Lower leg skin (tissue), 4 donors: ENCODE measurements around the gene SLC39A7. TPM values are rescaled to one million over a fixed set of nuclear protein-coding genes. Genes with fewer than 3 reads are reported as not detected.

Experiments
- DNase-seq, 2 donors: peaks; one replicate each; pipeline ENCODE4 v3.0.0-alpha.2; 2019; ENCODE audit warnings: low spot score in 2 of 2
- H3K4me3 ChIP-seq: fragments of 200-600 bp; sonication (generic); 2 replicates; pipeline ENCODE4 v1.5.1; 2017; ENCODE audit warnings: mild to moderate bottlenecking, low read depth; ENCODE audit not compliant: poor library complexity, severe bottlenecking
- POLR2A ChIP-seq, 2 donors: fragments of 450-650 bp; IDR thresholded peaks; one replicate each; pipeline ENCODE4 v1.6.1; 2016 to 2017; ENCODE audit warnings: antibody characterized with exemption in 2 of 2, mild to moderate bottlenecking in 1 of 2, moderate library complexity in 1 of 2
- WGBS, 2 donors: methylation state at CpG; one replicate each; pipeline ENCODE4 v1.1.5; 2018; 5-methylcytosine and 5-hydroxymethylcytosine counted together
- intact Hi-C: fragments of 100-400 bp; cut with DNase I; formaldehyde crosslinking; loops from one replicate; pipeline ENCODE4 v1.15.0; 2023; ENCODE audit warnings: low total_unique reads
- total RNA-seq, 4 donors: library from RNA; depleted of rRNA; stranded (reverse); fragments of >200 nt; gene quantifications; one replicate each; pipeline ENCODE4 v1.1.0, GENCODE V29; 2016
- TF ChIP-seq, protein P1 (sequence below), 3 donors: fragments of 450-650 bp; IDR thresholded peaks; one replicate each; pipeline ENCODE4 v1.5.1; 2016; ENCODE audit warnings: antibody characterized with exemption in 3 of 3, mild to moderate bottlenecking in 3 of 3, moderate library complexity in 2 of 3

SLC39A7 gene
- total RNA-seq, 4 donors from 2014 or later = 35.4 to 52.7 (median 39.1) TPM

GRCh38 chr6:33185190-33185589 lies 15.5 kb upstream of the SLC39A7 start:
- intact Hi-C loops = no loop called here
- H3K4me3 ChIP-seq = no peak overlapping the region
- TF ChIP-seq, protein P1, sequence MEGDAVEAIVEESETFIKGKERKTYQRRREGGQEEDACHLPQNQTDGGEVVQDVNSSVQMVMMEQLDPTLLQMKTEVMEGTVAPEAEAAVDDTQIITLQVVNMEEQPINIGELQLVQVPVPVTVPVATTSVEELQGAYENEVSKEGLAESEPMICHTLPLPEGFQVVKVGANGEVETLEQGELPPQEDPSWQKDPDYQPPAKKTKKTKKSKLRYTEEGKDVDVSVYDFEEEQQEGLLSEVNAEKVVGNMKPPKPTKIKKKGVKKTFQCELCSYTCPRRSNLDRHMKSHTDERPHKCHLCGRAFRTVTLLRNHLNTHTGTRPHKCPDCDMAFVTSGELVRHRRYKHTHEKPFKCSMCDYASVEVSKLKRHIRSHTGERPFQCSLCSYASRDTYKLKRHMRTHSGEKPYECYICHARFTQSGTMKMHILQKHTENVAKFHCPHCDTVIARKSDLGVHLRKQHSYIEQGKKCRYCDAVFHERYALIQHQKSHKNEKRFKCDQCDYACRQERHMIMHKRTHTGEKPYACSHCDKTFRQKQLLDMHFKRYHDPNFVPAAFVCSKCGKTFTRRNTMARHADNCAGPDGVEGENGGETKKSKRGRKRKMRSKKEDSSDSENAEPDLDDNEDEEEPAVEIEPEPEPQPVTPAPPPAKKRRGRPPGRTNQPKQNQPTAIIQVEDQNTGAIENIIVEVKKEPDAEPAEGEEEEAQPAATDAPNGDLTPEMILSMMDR (IDR thresholded peaks at IDR 0.05) = no peak
- no peak for TF ChIP-seq POLR2A (IDR thresholded peaks at IDR 0.05)
- 75 to 85% methylated on average over 9 of the region's 9 CpGs for WGBS, 2 donors
- DNase-seq = no peak

DNA sequence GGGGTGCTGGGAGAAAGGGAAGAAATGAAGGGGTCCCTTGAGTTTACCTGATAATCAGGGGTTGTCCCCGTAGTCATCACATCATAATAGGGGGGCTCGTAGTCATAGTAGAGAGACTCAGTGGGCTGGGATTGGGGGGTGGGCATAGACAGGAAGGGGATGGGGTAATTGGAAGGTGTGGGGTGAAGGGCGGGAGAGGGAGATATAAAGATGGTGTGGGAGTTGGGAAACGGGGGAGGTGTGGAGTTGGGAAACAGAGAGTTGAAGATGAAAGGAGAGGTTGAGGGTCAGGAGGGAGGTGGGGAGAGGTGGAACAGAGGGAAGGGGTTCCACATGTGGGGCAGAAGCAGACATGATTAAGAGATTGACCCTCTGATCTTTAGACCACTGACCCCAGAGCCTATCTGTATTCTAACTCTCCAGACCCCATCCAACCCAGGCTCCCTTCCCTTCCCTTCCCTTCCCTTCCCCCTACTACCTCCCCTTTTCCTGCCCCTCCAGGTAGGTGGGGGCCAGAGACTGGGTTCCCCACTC lies 14.9 kb upstream of the SLC39A7 start:
- no peak for DNase-seq
- H3K4me3 ChIP-seq = no peak overlapping the region
- intact Hi-C loops = no loop called here
- WGBS, 2 donors = 79 to 92% methylated on average over 4 of the region's 4 CpGs
- TF ChIP-seq, protein P1 (IDR thresholded peaks at IDR 0.05) = no peak
- TF ChIP-seq POLR2A (IDR thresholded peaks at IDR 0.05) = no peak

DNA sequence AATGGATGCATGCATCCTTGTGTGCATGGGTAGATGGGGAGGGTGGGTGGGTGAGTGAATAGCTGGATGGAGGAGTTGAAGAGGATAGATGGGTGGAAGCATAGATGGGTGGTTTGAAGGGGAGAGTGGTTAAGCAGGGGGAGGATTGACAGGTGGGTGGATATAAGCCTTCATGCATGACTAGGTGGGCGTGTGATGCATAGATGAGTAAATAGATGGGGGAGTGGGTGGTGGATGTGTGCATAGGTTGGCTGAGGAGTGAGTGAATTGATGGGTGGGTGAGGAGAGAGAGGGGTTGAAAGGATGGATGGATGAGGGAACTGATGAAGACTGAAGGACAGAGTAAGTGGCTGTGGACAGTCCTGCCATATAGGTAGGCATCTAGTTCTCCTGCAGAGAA lies 12.9 kb upstream of the SLC39A7 start:
- intact Hi-C loops = no loop called here
- no peak for TF ChIP-seq POLR2A (IDR thresholded peaks at IDR 0.05)
- TF ChIP-seq, protein P1 (IDR thresholded peaks at IDR 0.05) = no peak
- DNase-seq = no peak
- no peak overlapping the region for H3K4me3 ChIP-seq
- 95% methylated on average over 1 of the region's 1 CpG for WGBS, 2 donors

GRCh38 chr6:33189164-33189563 lies 11.5 kb upstream of the SLC39A7 start:
- DNase-seq = no peak
- intact Hi-C loops = no loop called here
- TF ChIP-seq POLR2A (IDR thresholded peaks at IDR 0.05) = no peak
- TF ChIP-seq, protein P1 (IDR thresholded peaks at IDR 0.05) = no peak
- H3K4me3 ChIP-seq = no peak overlapping the region
- WGBS, 2 donors = 80 to 88% methylated on average over 5 to 8 of the region's 8 CpGs

GRCh38 chr6:33189625-33190448 lies 10.8 kb upstream of the SLC39A7 start:
- TF ChIP-seq, protein P1 (IDR thresholded peaks at IDR 0.05) = no peak
- TF ChIP-seq POLR2A (IDR thresholded peaks at IDR 0.05) = no peak
- H3K4me3 ChIP-seq = no peak overlapping the region
- WGBS, 2 donors = 62 to 69% methylated on average over 7 of the region's 7 CpGs
- intact Hi-C loops = no loop called here
- no peak for DNase-seq
